ENCODE results near the gene ABLIM2.

Gene ABLIM2

DNA sequence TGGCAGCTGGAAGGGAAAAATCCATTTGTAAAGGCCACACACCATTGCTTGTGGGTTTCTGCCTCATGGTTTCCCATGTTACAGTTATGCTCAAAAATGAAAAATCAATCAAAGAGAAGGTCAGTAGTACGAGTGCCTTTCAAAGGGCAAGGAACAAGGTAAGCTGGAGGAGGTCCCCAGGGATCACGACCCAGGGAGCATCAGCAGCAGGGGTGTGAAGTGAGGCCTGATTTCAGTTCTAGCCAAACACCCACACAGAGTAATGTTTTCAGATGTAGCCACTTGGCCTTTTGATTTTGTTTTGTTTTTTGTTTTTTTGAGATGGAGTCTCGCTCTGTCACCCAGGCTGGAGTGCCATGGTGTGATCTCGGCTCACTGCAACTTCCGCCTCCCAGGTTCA, 149.5 kb downstream of the ABLIM2 start:
- no peak for TF ChIP-seq CSDC2 (CRISPR knock-in tag; IDR thresholded peaks at IDR 0.05)
- TF ChIP-seq ESRRG (CRISPR knock-in tag; IDR thresholded peaks at IDR 0.05) = no peak
- no peak for TF ChIP-seq TOX (CRISPR knock-in tag; IDR thresholded peaks at IDR 0.05; ENCODE audit: borderline replicate concordance)
- no peak for TF ChIP-seq ZNF565 (CRISPR knock-in tag; conservative IDR thresholded peaks at IDR 0.05; ENCODE audit: low read depth)
- no peak for TF ChIP-seq ZNF8 (CRISPR knock-in tag; IDR thresholded peaks at IDR 0.05)
- TF ChIP-seq PPARA (CRISPR knock-in tag; IDR thresholded peaks at IDR 0.05; ENCODE audit: borderline replicate concordance) = no peak
- TF ChIP-seq, protein P1, sequence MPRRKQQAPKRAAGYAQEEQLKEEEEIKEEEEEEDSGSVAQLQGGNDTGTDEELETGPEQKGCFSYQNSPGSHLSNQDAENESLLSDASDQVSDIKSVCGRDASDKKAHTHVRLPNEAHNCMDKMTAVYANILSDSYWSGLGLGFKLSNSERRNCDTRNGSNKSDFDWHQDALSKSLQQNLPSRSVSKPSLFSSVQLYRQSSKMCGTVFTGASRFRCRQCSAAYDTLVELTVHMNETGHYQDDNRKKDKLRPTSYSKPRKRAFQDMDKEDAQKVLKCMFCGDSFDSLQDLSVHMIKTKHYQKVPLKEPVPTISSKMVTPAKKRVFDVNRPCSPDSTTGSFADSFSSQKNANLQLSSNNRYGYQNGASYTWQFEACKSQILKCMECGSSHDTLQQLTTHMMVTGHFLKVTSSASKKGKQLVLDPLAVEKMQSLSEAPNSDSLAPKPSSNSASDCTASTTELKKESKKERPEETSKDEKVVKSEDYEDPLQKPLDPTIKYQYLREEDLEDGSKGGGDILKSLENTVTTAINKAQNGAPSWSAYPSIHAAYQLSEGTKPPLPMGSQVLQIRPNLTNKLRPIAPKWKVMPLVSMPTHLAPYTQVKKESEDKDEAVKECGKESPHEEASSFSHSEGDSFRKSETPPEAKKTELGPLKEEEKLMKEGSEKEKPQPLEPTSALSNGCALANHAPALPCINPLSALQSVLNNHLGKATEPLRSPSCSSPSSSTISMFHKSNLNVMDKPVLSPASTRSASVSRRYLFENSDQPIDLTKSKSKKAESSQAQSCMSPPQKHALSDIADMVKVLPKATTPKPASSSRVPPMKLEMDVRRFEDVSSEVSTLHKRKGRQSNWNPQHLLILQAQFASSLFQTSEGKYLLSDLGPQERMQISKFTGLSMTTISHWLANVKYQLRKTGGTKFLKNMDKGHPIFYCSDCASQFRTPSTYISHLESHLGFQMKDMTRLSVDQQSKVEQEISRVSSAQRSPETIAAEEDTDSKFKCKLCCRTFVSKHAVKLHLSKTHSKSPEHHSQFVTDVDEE (CRISPR knock-in tag; IDR thresholded peaks at IDR 0.05) = no peak
- no peak for TF ChIP-seq ZFP3 (CRISPR knock-in tag; IDR thresholded peaks at IDR 0.05)
- TF ChIP-seq TCF4 (CRISPR knock-in tag; IDR thresholded peaks at IDR 0.05; ENCODE audit: borderline replicate concordance) = no peak
- no peak for TF ChIP-seq ZFP30 (CRISPR knock-in tag; IDR thresholded peaks at IDR 0.05)
- no peak for TF ChIP-seq RARB (CRISPR knock-in tag; IDR thresholded peaks at IDR 0.05)
- no peak for TF ChIP-seq PATZ1 (CRISPR knock-in tag; IDR thresholded peaks at IDR 0.05; ENCODE audit: borderline replicate concordance)
- TF ChIP-seq ARNTL (CRISPR knock-in tag; IDR thresholded peaks at IDR 0.05; ENCODE audit: borderline replicate concordance, low read depth) = no peak
- no peak for TF ChIP-seq SNAI2 (CRISPR knock-in tag; IDR thresholded peaks at IDR 0.05)
- no peak for ATAC-seq

GRCh38 chr4:8008391-8008790, 150.2 kb downstream of the ABLIM2 start:
- TF ChIP-seq TCF4 (CRISPR knock-in tag; IDR thresholded peaks at IDR 0.05; ENCODE audit: borderline replicate concordance) = no peak
- TF ChIP-seq POU6F1 (CRISPR knock-in tag; IDR thresholded peaks at IDR 0.05; ENCODE audit: borderline replicate concordance, low read depth) = no peak
- no peak for TF ChIP-seq ZC3H10 (CRISPR knock-in tag; IDR thresholded peaks at IDR 0.05)
- no peak for TF ChIP-seq ISL1 (CRISPR knock-in tag; IDR thresholded peaks at IDR 0.05)
- TF ChIP-seq ZFP3 (CRISPR knock-in tag; IDR thresholded peaks at IDR 0.05) = no peak
- no peak for ATAC-seq

- TF ChIP-seq BACH2 (CRISPR knock-in tag; IDR thresholded peaks at IDR 0.05; ENCODE audit: borderline replicate concordance) = no peak
- TF ChIP-seq ISL1 (CRISPR knock-in tag; IDR thresholded peaks at IDR 0.05) = no peak
- no peak for TF ChIP-seq SNAI2 (CRISPR knock-in tag; IDR thresholded peaks at IDR 0.05)
- no peak for TF ChIP-seq PATZ1 (CRISPR knock-in tag; IDR thresholded peaks at IDR 0.05; ENCODE audit: borderline replicate concordance)
- TF ChIP-seq, protein P1 (CRISPR knock-in tag; IDR thresholded peaks at IDR 0.05) = no peak
- no peak for TF ChIP-seq CSDC2 (CRISPR knock-in tag; IDR thresholded peaks at IDR 0.05)
- TF ChIP-seq ZNF565 (CRISPR knock-in tag; conservative IDR thresholded peaks at IDR 0.05; ENCODE audit: low read depth) = no peak
- TF ChIP-seq ZFP30 (CRISPR knock-in tag; IDR thresholded peaks at IDR 0.05) = no peak
- no peak for TF ChIP-seq CREB5 (CRISPR knock-in tag; IDR thresholded peaks at IDR 0.05; ENCODE audit: low read depth)
- no peak for TF ChIP-seq ZNF70 (CRISPR knock-in tag; IDR thresholded peaks at IDR 0.05)
- no peak for TF ChIP-seq GLIS3 (CRISPR knock-in tag; IDR thresholded peaks at IDR 0.05)
- TF ChIP-seq PPARA (CRISPR knock-in tag; IDR thresholded peaks at IDR 0.05; ENCODE audit: borderline replicate concordance) = no peak
- TF ChIP-seq OSR1 (CRISPR knock-in tag; IDR thresholded peaks at IDR 0.05) = no peak
- no peak for ATAC-seq
Measured at GRCh38 chr4:8007581-8007980, 151.0 kb downstream of the ABLIM2 start.

Data from SK-N-SH treated with all-trans-retinoic acid at 6 μM for 48 hours (cell line).